Measurements from ENCODE around the gene ITGB8.

The ITGB8 gene

GRCh38 chr7:20343941-20344340 is 13.2 kb downstream of the ITGB8 start:
- no peak for DNase-seq (ENCODE audit: low read depth)

- no peak for DNase-seq (ENCODE audit: low read depth)
Observed at GRCh38 chr7:20344396-20344795, 13.7 kb downstream of the ITGB8 start.

GRCh38 chr7:20346577-20346976 is 15.9 kb downstream of the ITGB8 start:
- DNase-seq (ENCODE audit: low read depth), result no peak

GRCh38 chr7:20347680-20348079 is 17.0 kb downstream of the ITGB8 start:
- DNase-seq (ENCODE audit: low read depth), result no peak

GRCh38 chr7:20348125-20348807 is 17.6 kb downstream of the ITGB8 start:
- DNase-seq (ENCODE audit: low read depth), result no peak

GRCh38 chr7:20350518-20350951 is 19.8 kb downstream of the ITGB8 start:
- DNase-seq (ENCODE audit: low read depth), result no peak

GRCh38 chr7:20350996-20351692 is 20.4 kb downstream of the ITGB8 start:
- no peak for DNase-seq (ENCODE audit: low read depth)

GRCh38 chr7:20351901-20352300 is 21.2 kb downstream of the ITGB8 start:
- no peak for DNase-seq (ENCODE audit: low read depth)

- DNase-seq (ENCODE audit: low read depth), result no peak
Observed at GRCh38 chr7:20352573-20353306, 22.0 kb downstream of the ITGB8 start.

GRCh38 chr7:20354610-20355528 is 24.2 kb downstream of the ITGB8 start:
- no peak for DNase-seq (ENCODE audit: low read depth)

GRCh38 chr7:20358106-20358505 is 27.4 kb downstream of the ITGB8 start:
- DNase-seq (ENCODE audit: low read depth), result no peak

GRCh38 chr7:20358762-20359282 is 28.1 kb downstream of the ITGB8 start:
- no peak for DNase-seq (ENCODE audit: low read depth)

GRCh38 chr7:20359341-20359963 is 28.8 kb downstream of the ITGB8 start:
- no peak for DNase-seq (ENCODE audit: low read depth)

- no peak for DNase-seq (ENCODE audit: low read depth)
Observed at GRCh38 chr7:20362574-20363253, 32.0 kb downstream of the ITGB8 start.

GRCh38 chr7:20364571-20365196 is 34.0 kb downstream of the ITGB8 start:
- no peak for DNase-seq (ENCODE audit: low read depth)

- no peak for DNase-seq (ENCODE audit: low read depth)
Observed at GRCh38 chr7:20365486-20365885, 34.8 kb downstream of the ITGB8 start.

GRCh38 chr7:20374399-20374798 is 43.7 kb downstream of the ITGB8 start:
- no peak for DNase-seq (ENCODE audit: low read depth)

- no peak for DNase-seq (ENCODE audit: low read depth)
Observed at GRCh38 chr7:20376796-20377195, 46.1 kb downstream of the ITGB8 start.

- no peak for DNase-seq (ENCODE audit: low read depth)
Observed at GRCh38 chr7:20381406-20382034, 50.8 kb downstream of the ITGB8 start.

GRCh38 chr7:20383351-20383750 is 52.7 kb downstream of the ITGB8 start:
- DNase-seq (ENCODE audit: low read depth), result no peak
